IgD-negative memory B cell (primary cell): ENCODE results near the gene DPP6. TPM values are rescaled to one million over a fixed set of nuclear protein-coding genes. Genes with fewer than 3 reads are reported as not detected.

Experiments used
- H3K27ac Mint-ChIP-seq, 3 donors: one replicate each; pipeline ENCODE4 v1.8.0; 2020 to 2022; ENCODE audit warnings: mild to moderate bottlenecking in 3 of 3, mixed read lengths in 3 of 3, moderate library complexity in 1 of 3
- H3K27me3 Mint-ChIP-seq: one replicate; pipeline ENCODE4 v1.8.0; 2021; ENCODE audit warnings: mixed read lengths
- H3K36me3 Mint-ChIP-seq: one replicate; pipeline ENCODE4 v1.8.0; 2020; ENCODE audit warnings: mild to moderate bottlenecking, mixed read lengths
- H3K4me1 Mint-ChIP-seq, 3 donors: one replicate each; pipeline ENCODE4 v1.8.0; 2020 to 2022; ENCODE audit warnings: mixed read lengths in 3 of 3, mild to moderate bottlenecking in 1 of 3
- H3K4me3 Mint-ChIP-seq, 4 donors: one replicate each; pipeline ENCODE4 v1.8.0; 2020 to 2022; ENCODE audit warnings: mild to moderate bottlenecking in 4 of 4, mixed read lengths in 4 of 4, moderate library complexity in 3 of 4
- H3K9me3 Mint-ChIP-seq, 3 donors: one replicate each; pipeline ENCODE4 v1.8.0; 2020 to 2021; ENCODE audit warnings: mixed read lengths in 3 of 3, mild to moderate bottlenecking in 1 of 3
- polyA plus RNA-seq: library from polyadenylated mRNA; unstranded; fragments of 300-500 nt; fragmentation: Illumina TruSeq; gene quantifications from one replicate; pipeline ENCODE4 v1.2.3, GENCODE V29; 2021

The DPP6 gene
- polyA plus RNA-seq, 1 donor from 2014 or later: not detected

DNA sequence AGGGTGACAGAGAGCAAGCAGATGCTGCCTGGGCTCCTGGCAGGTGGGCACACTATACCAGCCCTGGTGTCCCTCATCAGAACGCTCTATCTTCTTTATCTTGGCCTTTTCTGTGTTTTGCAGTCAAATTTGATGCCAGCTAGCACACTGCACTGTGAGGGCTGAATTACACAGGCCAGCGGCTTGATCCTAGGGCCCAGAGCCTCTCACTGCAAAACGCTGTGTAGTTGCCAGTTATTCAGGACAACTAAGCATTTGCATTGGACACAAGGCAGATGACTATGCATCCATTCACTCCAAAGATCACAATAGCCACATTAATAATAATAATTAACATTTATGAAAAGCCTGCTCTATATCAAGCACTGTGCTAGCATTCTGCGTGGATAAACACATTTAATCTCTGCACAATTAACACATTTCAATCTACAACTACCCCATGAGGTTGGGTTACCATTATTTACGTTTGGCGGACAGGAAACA, 850.4 kb downstream of the DPP6 start:
- Mint-ChIP-seq H3K4me3 (no peak overlapping the region), H3K27ac (no peak overlapping the region), H3K9me3 (no peaks in the 10 kb centered on the region), H3K4me1 (peaks cover 0 to 2% (median 0%) of the 10 kb centered on the region in 3 donors), H3K27me3 (peaks cover 5% of the 10 kb centered on the region), H3K36me3 (no peaks in the 10 kb centered on the region)

GRCh38 chr7:154903083-154903731, 851.0 kb downstream of the DPP6 start:
- no peaks in the 10 kb centered on the region for H3K36me3 Mint-ChIP-seq
- H3K9me3 Mint-ChIP-seq: no peaks in the 10 kb centered on the region
- peaks cover 5% of the 10 kb centered on the region for H3K27me3 Mint-ChIP-seq
- H3K4me3 Mint-ChIP-seq: no peak overlapping the region
- no peak overlapping the region for H3K27ac Mint-ChIP-seq
- H3K4me1 Mint-ChIP-seq: peaks cover 0 to 2% (median 0%) of the 10 kb centered on the region in 3 donors

- Mint-ChIP-seq H3K27me3 (peaks cover 5% of the 10 kb centered on the region), H3K27ac (no peak overlapping the region), H3K36me3 (no peaks in the 10 kb centered on the region), H3K9me3 (no peaks in the 10 kb centered on the region), H3K4me3 (no peak overlapping the region), H3K4me1 (peaks cover 0 to 2% (median 0%) of the 10 kb centered on the region in 3 donors)
Observed at GRCh38 chr7:154905146-154905545, 852.9 kb downstream of the DPP6 start.

- no peaks in the 10 kb centered on the region for H3K36me3 Mint-ChIP-seq
- peaks cover 0 to 2% (median 0%) of the 10 kb centered on the region in 3 donors for H3K4me1 Mint-ChIP-seq
- no peaks in the 10 kb centered on the region for H3K9me3 Mint-ChIP-seq
- H3K27me3 Mint-ChIP-seq: peaks cover 5% of the 10 kb centered on the region
- no peak overlapping the region for H3K27ac Mint-ChIP-seq
- no peak overlapping the region for H3K4me3 Mint-ChIP-seq
Observed at GRCh38 chr7:154905615-154906014, 853.4 kb downstream of the DPP6 start.

DNA sequence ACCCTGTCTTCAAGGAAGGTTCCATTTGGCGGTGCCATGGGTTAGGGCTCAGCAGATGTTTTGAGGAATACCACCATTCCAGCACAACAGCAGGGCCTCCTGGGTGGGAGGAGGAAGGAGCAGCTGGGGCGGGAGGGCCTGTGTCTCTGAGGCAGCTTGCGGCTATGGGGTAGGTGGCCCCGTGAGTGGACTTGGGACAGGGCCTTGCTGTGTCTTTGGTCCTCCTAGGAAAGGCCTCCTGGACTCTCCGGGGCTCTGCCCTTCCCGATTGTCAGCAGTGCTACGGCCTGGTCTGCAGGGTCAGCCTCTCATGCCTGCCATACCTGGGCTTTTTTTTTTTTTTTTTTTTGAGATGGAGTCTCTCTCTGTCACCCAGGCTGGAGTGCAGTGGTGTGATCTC, 854.0 kb downstream of the DPP6 start:
- Mint-ChIP-seq H3K4me3 (peak overlapping the region in 1 of 4 donors; percentile 10), H3K27ac (no peak overlapping the region), H3K27me3 (peaks cover 5% of the 10 kb centered on the region), H3K36me3 (no peaks in the 10 kb centered on the region), H3K4me1 (peaks cover 0 to 2% (median 0%) of the 10 kb centered on the region in 3 donors), H3K9me3 (no peaks in the 10 kb centered on the region)

- Mint-ChIP-seq H3K36me3 (no peaks in the 10 kb centered on the region), H3K4me3 (no peak overlapping the region), H3K4me1 (peaks cover 0 to 2% (median 0%) of the 10 kb centered on the region in 3 donors), H3K27ac (no peak overlapping the region), H3K9me3 (no peaks in the 10 kb centered on the region), H3K27me3 (peaks cover 8% of the 10 kb centered on the region)
Observed at GRCh38 chr7:154906736-154907355, 854.6 kb downstream of the DPP6 start.

DNA sequence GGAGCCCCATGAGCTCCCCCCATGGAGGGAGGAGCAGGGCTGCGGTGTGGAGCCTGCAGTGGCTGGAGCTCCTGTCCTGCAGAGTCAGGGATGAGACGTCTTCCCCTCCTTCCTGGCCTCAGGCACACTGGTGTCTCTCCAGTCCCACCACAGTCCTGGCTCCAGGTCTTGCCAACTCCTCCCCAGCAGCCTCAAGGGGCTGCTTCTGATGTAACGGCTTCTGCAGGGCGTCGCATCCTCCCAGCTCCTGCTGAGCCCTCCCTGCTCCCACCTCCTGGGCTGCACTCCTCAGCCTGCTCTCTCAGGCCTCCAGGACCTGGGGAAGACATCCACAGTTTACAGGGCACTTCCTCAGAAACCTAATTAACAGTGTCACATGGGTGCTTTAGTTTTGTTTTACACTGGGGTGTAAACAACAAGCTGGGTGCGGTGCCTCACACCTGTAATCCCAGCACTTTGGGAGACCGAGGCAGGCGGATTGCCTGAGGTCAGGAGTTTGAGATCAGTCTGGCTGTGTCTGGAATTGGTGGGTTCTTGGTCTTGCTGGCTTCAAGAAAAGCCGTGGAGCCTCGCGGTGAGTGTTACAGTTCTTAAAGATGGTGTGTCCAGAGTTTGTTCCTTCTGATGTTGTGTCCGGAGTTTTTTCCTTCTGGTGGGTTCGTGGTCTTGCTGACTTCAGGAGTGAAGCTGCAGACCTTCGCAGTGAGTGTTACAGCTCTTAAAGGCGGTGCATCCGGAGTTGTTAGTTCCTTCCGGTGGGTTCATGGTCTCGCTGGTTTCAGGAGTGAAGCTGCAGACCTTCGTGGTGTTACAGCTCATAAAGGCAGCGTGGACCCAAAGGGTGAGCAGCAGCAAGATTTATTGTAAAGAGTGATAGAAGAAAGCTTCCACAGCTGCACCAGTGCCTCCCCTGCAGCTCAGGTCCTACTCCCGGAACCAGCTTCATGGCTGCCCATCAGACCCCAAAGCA, 855.7 kb downstream of the DPP6 start:
- no peaks in the 10 kb centered on the region for H3K4me1 Mint-ChIP-seq
- peaks cover 9% of the 10 kb centered on the region for H3K27me3 Mint-ChIP-seq
- H3K9me3 Mint-ChIP-seq: no peaks in the 10 kb centered on the region
- H3K27ac Mint-ChIP-seq: no peak overlapping the region
- H3K4me3 Mint-ChIP-seq: no peak overlapping the region
- no peaks in the 10 kb centered on the region for H3K36me3 Mint-ChIP-seq

DNA sequence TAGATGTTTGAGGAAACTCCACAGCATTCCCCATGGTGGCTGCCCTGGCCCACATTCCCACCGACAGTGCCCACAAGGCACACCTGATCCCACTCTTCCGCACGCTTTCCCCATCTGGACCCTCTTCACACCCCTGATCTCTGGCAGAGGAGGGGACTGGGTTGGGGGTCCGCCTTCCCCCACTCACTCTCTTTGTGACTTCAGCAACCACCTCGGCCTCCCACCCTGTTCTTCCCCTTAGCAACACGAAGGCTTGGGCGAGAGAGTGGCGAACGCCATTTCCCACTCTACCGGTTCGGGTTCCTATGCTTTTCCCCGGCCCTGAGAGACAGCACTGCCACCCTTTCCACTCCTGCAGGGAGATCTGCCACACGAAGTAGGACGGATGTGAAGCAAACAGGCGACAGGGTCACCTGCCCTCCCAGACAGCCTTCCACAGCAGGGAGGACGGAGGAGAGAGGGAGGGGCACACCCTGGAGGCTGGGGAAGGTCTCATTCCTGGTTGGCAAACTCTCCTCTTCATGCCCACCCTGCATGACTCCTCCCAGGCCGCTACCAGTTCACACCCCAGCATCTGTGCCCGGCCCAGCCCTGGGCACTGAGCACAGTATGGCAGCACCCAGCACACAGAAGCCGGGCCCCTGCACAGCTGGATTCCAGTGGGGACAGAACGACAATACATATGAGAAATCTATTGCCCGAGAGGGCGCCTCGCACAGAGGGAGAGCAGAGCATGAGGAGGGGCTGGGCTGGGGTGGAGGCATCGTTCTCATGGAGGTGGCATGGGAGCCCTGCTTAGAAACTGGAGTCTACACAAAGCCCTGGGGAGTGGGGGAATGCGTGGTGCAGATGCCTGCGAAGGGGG, 857.3 kb downstream of the DPP6 start:
- Mint-ChIP-seq H3K4me1 (peaks cover 3 to 4% (median 4%) of the 10 kb centered on the region in 3 donors), H3K36me3 (no peaks in the 10 kb centered on the region), H3K4me3 (peak overlapping the region in 1 of 4 donors; percentile 58), H3K27me3 (peaks cover 13% of the 10 kb centered on the region), H3K27ac (no peak overlapping the region), H3K9me3 (peaks cover 0 to 3% (median 0%) of the 10 kb centered on the region in 3 donors)

GRCh38 chr7:154910125-154910524, 857.9 kb downstream of the DPP6 start:
- Mint-ChIP-seq H3K27ac (no peak overlapping the region), H3K9me3 (peaks cover 0 to 3% (median 0%) of the 10 kb centered on the region in 3 donors), H3K4me1 (peaks cover 3 to 6% (median 4%) of the 10 kb centered on the region in 3 donors), H3K36me3 (no peaks in the 10 kb centered on the region), H3K27me3 (peaks cover 12% of the 10 kb centered on the region), H3K4me3 (no peak overlapping the region)

DNA sequence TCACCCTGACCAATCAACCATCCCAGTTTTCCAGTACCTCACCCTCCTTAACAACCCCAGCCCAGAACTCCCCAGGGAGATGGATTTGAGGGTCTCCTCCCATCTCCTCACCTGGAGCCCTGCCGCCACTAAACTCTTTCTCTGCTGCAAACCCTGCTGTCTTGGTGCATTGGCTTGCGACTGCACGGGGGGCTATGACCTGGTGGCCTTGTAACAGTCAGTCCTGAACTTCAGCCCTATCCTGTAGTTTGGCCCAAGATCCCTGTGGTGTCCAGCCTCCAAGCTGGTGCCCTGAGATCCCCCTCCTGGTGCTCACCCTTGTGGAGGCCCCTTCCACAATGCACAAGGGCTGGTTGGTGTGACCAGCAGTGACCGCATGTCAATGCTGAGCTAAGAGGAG, 858.8 kb downstream of the DPP6 start:
- H3K27me3 Mint-ChIP-seq: peaks cover 14% of the 10 kb centered on the region
- H3K36me3 Mint-ChIP-seq: no peaks in the 10 kb centered on the region
- H3K9me3 Mint-ChIP-seq: peaks cover 0 to 3% (median 0%) of the 10 kb centered on the region in 3 donors
- peaks cover 3 to 6% (median 4%) of the 10 kb centered on the region in 3 donors for H3K4me1 Mint-ChIP-seq
- no peak overlapping the region for H3K27ac Mint-ChIP-seq
- H3K4me3 Mint-ChIP-seq: no peak overlapping the region

GRCh38 chr7:154911411-154911810, 859.2 kb downstream of the DPP6 start:
- Mint-ChIP-seq H3K27me3 (peaks cover 14% of the 10 kb centered on the region), H3K4me1 (peaks cover 3 to 6% (median 4%) of the 10 kb centered on the region in 3 donors), H3K4me3 (no peak overlapping the region), H3K36me3 (no peaks in the 10 kb centered on the region), H3K27ac (no peak overlapping the region), H3K9me3 (peaks cover 0 to 3% (median 0%) of the 10 kb centered on the region in 3 donors)

DNA sequence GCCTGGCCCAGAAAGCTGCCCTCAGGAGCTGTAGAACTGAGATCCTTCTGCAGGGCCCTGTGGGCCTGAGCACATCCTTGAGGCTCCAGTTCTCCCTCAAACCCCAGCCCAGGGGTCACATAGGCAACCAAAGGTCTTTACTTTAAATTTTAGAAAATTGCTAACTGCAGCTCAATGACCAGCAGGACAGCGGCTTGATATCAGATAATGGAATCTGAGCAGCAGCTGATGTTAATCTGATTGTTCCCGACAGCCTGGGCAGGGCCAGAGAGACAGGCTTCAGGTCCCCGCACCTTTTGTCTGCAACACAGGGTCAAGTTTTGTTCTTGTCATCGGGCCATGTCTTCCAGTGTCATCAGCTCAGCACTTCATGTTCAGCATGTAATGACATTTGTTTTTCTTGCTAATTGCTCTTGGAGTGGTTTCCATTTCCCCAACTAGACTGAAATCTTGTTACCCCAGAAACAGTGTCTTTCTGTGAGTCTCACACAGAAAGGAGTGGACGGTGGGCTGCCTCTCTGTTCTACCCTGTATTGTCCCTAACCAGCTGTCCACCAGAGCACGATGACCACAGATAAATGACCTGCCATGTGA, 859.8 kb downstream of the DPP6 start:
- H3K27ac Mint-ChIP-seq: no peak overlapping the region
- H3K4me1 Mint-ChIP-seq: peaks cover 3 to 6% (median 4%) of the 10 kb centered on the region in 3 donors
- no peak overlapping the region for H3K4me3 Mint-ChIP-seq
- H3K27me3 Mint-ChIP-seq: peaks cover 14% of the 10 kb centered on the region
- H3K9me3 Mint-ChIP-seq: peaks cover 0 to 3% (median 0%) of the 10 kb centered on the region in 3 donors
- H3K36me3 Mint-ChIP-seq: no peaks in the 10 kb centered on the region

DNA sequence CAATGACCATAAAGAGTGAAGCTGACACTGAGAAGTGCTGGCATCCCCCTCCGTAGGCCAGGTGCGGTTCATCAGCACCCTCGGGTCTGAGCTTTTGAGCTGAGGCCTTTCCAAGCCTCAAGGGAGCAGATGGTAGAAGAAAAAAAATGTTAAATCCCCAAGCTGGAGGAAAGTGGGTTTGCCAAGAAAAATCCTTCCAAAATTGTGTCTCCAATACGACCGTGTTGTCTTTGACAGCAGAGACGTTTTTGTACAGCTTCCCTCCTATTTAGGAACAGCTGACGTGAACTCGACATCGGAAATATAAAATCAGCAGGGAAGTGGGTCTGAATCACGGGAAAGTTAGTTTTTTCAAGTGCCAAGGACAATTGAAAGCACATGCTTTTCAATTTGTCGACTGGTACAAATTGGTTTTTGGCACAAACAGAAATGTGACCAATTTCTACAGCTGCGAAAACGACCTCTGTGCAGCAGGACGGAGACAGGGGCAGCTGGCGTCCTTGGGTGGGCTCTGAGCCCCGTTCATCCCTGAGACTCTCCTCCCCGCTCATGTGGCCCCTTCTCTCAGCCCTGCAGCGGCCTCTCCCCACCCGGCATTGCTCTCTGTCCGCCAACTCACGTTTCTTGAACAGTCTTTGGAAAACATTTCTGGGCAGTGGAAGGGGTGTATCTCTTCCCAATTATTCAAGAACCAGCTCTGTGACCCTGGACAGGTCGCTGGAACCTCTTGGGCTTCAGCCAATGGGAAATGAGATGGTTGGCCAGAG, 860.9 kb downstream of the DPP6 start:
- H3K9me3 Mint-ChIP-seq: peaks cover 0 to 3% (median 0%) of the 10 kb centered on the region in 3 donors
- peaks cover 12% of the 10 kb centered on the region for H3K27me3 Mint-ChIP-seq
- H3K36me3 Mint-ChIP-seq: no peaks in the 10 kb centered on the region
- peaks cover 3 to 6% (median 4%) of the 10 kb centered on the region in 3 donors for H3K4me1 Mint-ChIP-seq
- H3K4me3 Mint-ChIP-seq: peak overlapping the region in 1 of 4 donors; percentile 26
- no peak overlapping the region for H3K27ac Mint-ChIP-seq
